WTC11 (cell line): ENCODE results near the gene HSH2D. TPM values are rescaled to one million over a fixed set of nuclear protein-coding genes. Genes with fewer than 3 reads are reported as not detected.

Source experiments
- ATAC-seq: fragments of 200-7000 bp; cut with Tn5 transposase; 2 replicates; pipeline ENCODE4 v1.10.0; 2021; ENCODE audit warnings: mild to moderate bottlenecking, moderate library complexity
- CTCF ChIA-PET: fragments of 300-600 bp; sonication (Branson Sonifier 250); formaldehyde crosslinking; loops from one replicate; lab custom pipeline; 2021; ENCODE audit warnings: antibody characterized with exemption; lab: Charles Lee
- POLR2A ChIA-PET: fragments of 350-600 bp; sonication (Branson Sonifier 250); formaldehyde crosslinking; loops from one replicate; lab custom pipeline; 2021; ENCODE audit warnings: antibody characterized with exemption; lab: Charles Lee
- DNase-seq: peaks from one replicate; pipeline ENCODE4 v3.0.0; 2021; ENCODE audit warnings: low spot score
- H3K27ac Mint-ChIP-seq: 2 replicates; pipeline ENCODE4 v1.8.0; 2021; ENCODE audit warnings: mixed read lengths
- H3K27me3 Mint-ChIP-seq: 2 replicates; pipeline ENCODE4 v1.8.0; 2021; ENCODE audit warnings: low read depth, mild to moderate bottlenecking, moderate library complexity, mixed read lengths
- H3K36me3 Mint-ChIP-seq: 2 replicates; pipeline ENCODE4 v1.8.0; 2021; ENCODE audit warnings: mixed read lengths
- H3K4me1 Mint-ChIP-seq: 2 replicates; pipeline ENCODE4 v1.8.0; 2022; ENCODE audit warnings: mixed read lengths
- H3K4me3 Mint-ChIP-seq: 2 replicates; pipeline ENCODE4 v1.8.0; 2021; ENCODE audit warnings: mild to moderate bottlenecking, moderate library complexity, mixed read lengths
- H3K9me3 Mint-ChIP-seq: 2 replicates; pipeline ENCODE4 v1.8.0; 2021; ENCODE audit warnings: mixed read lengths
- ATF1 ChIP-seq: sonication (generic); formaldehyde crosslinking; IDR thresholded peaks from 2 replicates; pipeline ENCODE4 v1.8.1; 2023; ENCODE audit warnings: mild to moderate bottlenecking, moderate library complexity, missing genetic modification reagents
- FOXK1 ChIP-seq: sonication (generic); formaldehyde crosslinking; IDR thresholded peaks from 2 replicates; pipeline ENCODE4 v1.8.0; 2022; ENCODE audit warnings: mild to moderate bottlenecking, moderate library complexity, missing genetic modification reagents
- HMGA2 ChIP-seq: fragments of 250-450 bp; sonication (Bioruptor Pico); IDR thresholded peaks from 2 replicates; pipeline ENCODE4 v1.4.0; 2021; ENCODE audit warnings: mild to moderate bottlenecking, moderate library complexity
- IRF2 ChIP-seq: sonication (generic); formaldehyde crosslinking; IDR thresholded peaks from 2 replicates; pipeline ENCODE4 v1.8.0; 2022; ENCODE audit warnings: low read depth, missing genetic modification reagents, borderline replicate concordance
- JUN ChIP-seq: sonication (generic); formaldehyde crosslinking; IDR thresholded peaks from 2 replicates; pipeline ENCODE4 v1.8.0; 2023; ENCODE audit warnings: mild to moderate bottlenecking, missing genetic modification reagents
- NFATC4 ChIP-seq: fragments of 250-450 bp; sonication (Bioruptor Pico); IDR thresholded peaks from 2 replicates; pipeline ENCODE4 v1.9.0; 2021; ENCODE audit warnings: mild to moderate bottlenecking
- OVOL2 ChIP-seq: fragments of 250-450 bp; sonication (Bioruptor Pico); IDR thresholded peaks from 2 replicates; pipeline ENCODE4 v1.9.0; 2021; ENCODE audit warnings: mild to moderate bottlenecking, borderline replicate concordance
- SMAD3 ChIP-seq: sonication (generic); formaldehyde crosslinking; IDR thresholded peaks from 2 replicates; pipeline ENCODE4 v1.8.0; 2022; ENCODE audit warnings: missing genetic modification reagents, mild to moderate bottlenecking, borderline replicate concordance
- ZNF138 ChIP-seq: sonication (generic); formaldehyde crosslinking; conservative IDR thresholded peaks from 2 replicates; pipeline ENCODE4 v1.8.1; 2022; ENCODE audit warnings: mild to moderate bottlenecking, moderate library complexity, missing genetic modification reagents
- ZNF232 ChIP-seq: sonication (generic); formaldehyde crosslinking; IDR thresholded peaks from 2 replicates; pipeline ENCODE4 v1.8.0; 2022; ENCODE audit warnings: mild to moderate bottlenecking, missing genetic modification reagents
- ZNF317 ChIP-seq: sonication (generic); formaldehyde crosslinking; IDR thresholded peaks from 2 replicates; pipeline ENCODE4 v1.8.1; 2023; ENCODE audit warnings: low read depth, mild to moderate bottlenecking, moderate library complexity, missing genetic modification reagents, borderline replicate concordance
- ZNF416 ChIP-seq: fragments of 250-450 bp; sonication (Bioruptor Pico); IDR thresholded peaks from 2 replicates; pipeline ENCODE4 v1.9.0; 2021; ENCODE audit warnings: mild to moderate bottlenecking, inconsistent platforms
- ZNF512 ChIP-seq: sonication (generic); formaldehyde crosslinking; IDR thresholded peaks from 2 replicates; pipeline ENCODE4 v1.8.1; 2022; ENCODE audit warnings: missing genetic modification reagents, borderline replicate concordance
- ZNF671 ChIP-seq: fragments of 250-450 bp; sonication (Bioruptor Pico); IDR thresholded peaks from 2 replicates; pipeline ENCODE4 v1.8.0; 2021; ENCODE audit warnings: mild to moderate bottlenecking
- total RNA-seq: library from RNA; stranded (reverse); gene quantifications from 3 replicates; pipeline ENCODE4 v1.2.3, GENCODE V29; 2021
- TF ChIP-seq, protein P1 (sequence below): sonication (generic); formaldehyde crosslinking; IDR thresholded peaks from 2 replicates; pipeline ENCODE4 v1.8.1; 2023; ENCODE audit warnings: mild to moderate bottlenecking, missing genetic modification reagents
- TF ChIP-seq, protein P2 (sequence below): sonication (generic); formaldehyde crosslinking; IDR thresholded peaks from 2 replicates; pipeline ENCODE4 v1.8.1; 2022; ENCODE audit warnings: mild to moderate bottlenecking, moderate library complexity, missing genetic modification reagents
- TF ChIP-seq, protein P3 (sequence below): fragments of 250-450 bp; sonication (Bioruptor Pico); IDR thresholded peaks from 2 replicates; pipeline ENCODE4 v2.1.2; 2022; ENCODE audit warnings: mild to moderate bottlenecking, moderate library complexity
- TF ChIP-seq, protein P4 (sequence below): sonication (generic); formaldehyde crosslinking; IDR thresholded peaks from 2 replicates; pipeline ENCODE4 v1.8.1; 2022; ENCODE audit warnings: low read depth, missing genetic modification reagents, borderline replicate concordance
- TF ChIP-seq, protein P5 (sequence below): sonication (generic); formaldehyde crosslinking; IDR thresholded peaks from 2 replicates; pipeline ENCODE4 v1.8.0; 2023; ENCODE audit warnings: mild to moderate bottlenecking, missing genetic modification reagents

Gene HSH2D
- total RNA-seq, 1 experiment from 2014 or later: 1.6 TPM

DNA sequence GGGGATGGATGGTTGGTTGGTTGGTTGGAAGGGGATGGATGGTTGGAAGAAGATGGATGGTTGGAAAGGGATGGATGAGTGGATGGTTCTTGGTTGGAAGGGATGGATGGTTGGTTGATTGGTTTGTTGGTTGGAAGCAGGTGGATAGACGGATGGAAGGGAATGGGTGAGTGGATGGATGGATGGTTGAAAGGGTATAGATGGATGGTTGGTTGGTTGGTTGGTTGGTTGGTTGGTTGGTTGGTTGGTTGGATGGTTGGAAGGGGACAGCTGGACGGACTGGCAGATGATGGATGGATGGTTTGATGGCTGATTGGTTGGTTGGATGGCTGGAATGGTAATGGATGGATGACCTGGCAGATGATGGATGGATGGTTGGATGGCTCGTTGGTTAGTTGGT is 11.8 kb upstream of the HSH2D start:
- Mint-ChIP-seq H3K4me1 (peaks cover 1% of the 10 kb centered on the region), H3K27ac (no peak overlapping the region), H3K36me3 (peaks cover 58% of the 10 kb centered on the region), H3K27me3 (no peaks in the 10 kb centered on the region), H3K9me3 (peaks cover 10% of the 10 kb centered on the region), H3K4me3 (no peak overlapping the region)
- TF ChIP-seq, protein P1, sequence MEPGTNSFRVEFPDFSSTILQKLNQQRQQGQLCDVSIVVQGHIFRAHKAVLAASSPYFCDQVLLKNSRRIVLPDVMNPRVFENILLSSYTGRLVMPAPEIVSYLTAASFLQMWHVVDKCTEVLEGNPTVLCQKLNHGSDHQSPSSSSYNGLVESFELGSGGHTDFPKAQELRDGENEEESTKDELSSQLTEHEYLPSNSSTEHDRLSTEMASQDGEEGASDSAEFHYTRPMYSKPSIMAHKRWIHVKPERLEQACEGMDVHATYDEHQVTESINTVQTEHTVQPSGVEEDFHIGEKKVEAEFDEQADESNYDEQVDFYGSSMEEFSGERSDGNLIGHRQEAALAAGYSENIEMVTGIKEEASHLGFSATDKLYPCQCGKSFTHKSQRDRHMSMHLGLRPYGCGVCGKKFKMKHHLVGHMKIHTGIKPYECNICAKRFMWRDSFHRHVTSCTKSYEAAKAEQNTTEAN (CRISPR knock-in tag): no peak
- TF ChIP-seq ZNF416 (CRISPR knock-in tag): no peak
- TF ChIP-seq, protein P2, sequence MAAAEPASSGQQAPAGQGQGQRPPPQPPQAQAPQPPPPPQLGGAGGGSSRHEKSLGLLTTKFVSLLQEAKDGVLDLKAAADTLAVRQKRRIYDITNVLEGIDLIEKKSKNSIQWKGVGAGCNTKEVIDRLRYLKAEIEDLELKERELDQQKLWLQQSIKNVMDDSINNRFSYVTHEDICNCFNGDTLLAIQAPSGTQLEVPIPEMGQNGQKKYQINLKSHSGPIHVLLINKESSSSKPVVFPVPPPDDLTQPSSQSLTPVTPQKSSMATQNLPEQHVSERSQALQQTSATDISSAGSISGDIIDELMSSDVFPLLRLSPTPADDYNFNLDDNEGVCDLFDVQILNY (CRISPR knock-in tag): no peak
- no peak for TF ChIP-seq ZNF671 (CRISPR knock-in tag)
- TF ChIP-seq FOXK1: no peak
- TF ChIP-seq, protein P3, sequence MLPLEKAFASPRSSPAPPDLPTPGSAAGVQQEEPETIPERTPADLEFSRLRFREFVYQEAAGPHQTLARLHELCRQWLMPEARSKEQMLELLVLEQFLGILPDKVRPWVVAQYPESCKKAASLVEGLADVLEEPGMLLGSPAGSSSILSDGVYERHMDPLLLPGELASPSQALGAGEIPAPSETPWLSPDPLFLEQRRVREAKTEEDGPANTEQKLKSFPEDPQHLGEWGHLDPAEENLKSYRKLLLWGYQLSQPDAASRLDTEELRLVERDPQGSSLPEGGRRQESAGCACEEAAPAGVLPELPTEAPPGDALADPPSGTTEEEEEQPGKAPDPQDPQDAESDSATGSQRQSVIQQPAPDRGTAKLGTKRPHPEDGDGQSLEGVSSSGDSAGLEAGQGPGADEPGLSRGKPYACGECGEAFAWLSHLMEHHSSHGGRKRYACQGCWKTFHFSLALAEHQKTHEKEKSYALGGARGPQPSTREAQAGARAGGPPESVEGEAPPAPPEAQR (CRISPR knock-in tag): no peak
- no peak for TF ChIP-seq OVOL2 (CRISPR knock-in tag)
- TF ChIP-seq, protein P4, sequence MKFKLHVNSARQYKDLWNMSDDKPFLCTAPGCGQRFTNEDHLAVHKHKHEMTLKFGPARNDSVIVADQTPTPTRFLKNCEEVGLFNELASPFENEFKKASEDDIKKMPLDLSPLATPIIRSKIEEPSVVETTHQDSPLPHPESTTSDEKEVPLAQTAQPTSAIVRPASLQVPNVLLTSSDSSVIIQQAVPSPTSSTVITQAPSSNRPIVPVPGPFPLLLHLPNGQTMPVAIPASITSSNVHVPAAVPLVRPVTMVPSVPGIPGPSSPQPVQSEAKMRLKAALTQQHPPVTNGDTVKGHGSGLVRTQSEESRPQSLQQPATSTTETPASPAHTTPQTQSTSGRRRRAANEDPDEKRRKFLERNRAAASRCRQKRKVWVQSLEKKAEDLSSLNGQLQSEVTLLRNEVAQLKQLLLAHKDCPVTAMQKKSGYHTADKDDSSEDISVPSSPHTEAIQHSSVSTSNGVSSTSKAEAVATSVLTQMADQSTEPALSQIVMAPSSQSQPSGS (CRISPR knock-in tag): no peak
- TF ChIP-seq ZNF138 (CRISPR knock-in tag): no peak
- TF ChIP-seq SMAD3 (CRISPR knock-in tag): no peak
- no peak for TF ChIP-seq HMGA2
- TF ChIP-seq JUN (CRISPR knock-in tag): no peak
- no peak for TF ChIP-seq ZNF512
- no peak for TF ChIP-seq ZNF232 (CRISPR knock-in tag)
- TF ChIP-seq, protein P5, sequence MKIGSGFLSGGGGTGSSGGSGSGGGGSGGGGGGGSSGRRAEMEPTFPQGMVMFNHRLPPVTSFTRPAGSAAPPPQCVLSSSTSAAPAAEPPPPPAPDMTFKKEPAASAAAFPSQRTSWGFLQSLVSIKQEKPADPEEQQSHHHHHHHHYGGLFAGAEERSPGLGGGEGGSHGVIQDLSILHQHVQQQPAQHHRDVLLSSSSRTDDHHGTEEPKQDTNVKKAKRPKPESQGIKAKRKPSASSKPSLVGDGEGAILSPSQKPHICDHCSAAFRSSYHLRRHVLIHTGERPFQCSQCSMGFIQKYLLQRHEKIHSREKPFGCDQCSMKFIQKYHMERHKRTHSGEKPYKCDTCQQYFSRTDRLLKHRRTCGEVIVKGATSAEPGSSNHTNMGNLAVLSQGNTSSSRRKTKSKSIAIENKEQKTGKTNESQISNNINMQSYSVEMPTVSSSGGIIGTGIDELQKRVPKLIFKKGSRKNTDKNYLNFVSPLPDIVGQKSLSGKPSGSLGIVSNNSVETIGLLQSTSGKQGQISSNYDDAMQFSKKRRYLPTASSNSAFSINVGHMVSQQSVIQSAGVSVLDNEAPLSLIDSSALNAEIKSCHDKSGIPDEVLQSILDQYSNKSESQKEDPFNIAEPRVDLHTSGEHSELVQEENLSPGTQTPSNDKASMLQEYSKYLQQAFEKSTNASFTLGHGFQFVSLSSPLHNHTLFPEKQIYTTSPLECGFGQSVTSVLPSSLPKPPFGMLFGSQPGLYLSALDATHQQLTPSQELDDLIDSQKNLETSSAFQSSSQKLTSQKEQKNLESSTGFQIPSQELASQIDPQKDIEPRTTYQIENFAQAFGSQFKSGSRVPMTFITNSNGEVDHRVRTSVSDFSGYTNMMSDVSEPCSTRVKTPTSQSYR (CRISPR knock-in tag): no peak
- no peak for TF ChIP-seq ZNF317 (CRISPR knock-in tag)
- TF ChIP-seq NFATC4 (CRISPR knock-in tag): no peak
- TF ChIP-seq ATF1 (CRISPR knock-in tag): no peak
- no peak for TF ChIP-seq IRF2
- ChIA-PET POLR2A (no interaction called here), CTCF (no interaction called here)
- no peak for ATAC-seq
- DNase-seq: no peak
